GM21529 (cell line): ENCODE results near the gene RFC5.
"Not testable (repeated sequence)": the region's sequence is repeated elsewhere in the genome, so short reads cannot be mapped to it uniquely, and the experiment has no call there.

Experiments
- ATAC-seq: cut with Tn5 transposase; IDR thresholded peaks from one replicate; pipeline ENCODE4 v1.9.1; 2021; ENCODE audit not compliant: unreplicated experiment

The RFC5 gene

GRCh38 chr12:118015306-118015705 is 1.2 kb upstream of the RFC5 start:
- ATAC-seq = no peak

- no peak for ATAC-seq
These were observed 559 bp upstream of the RFC5 start for GRCh38 chr12:118015944-118016343.

- ATAC-seq = no peak
These were observed 1.4 kb downstream of the RFC5 start for GRCh38 chr12:118017926-118018325.

GRCh38 chr12:118020036-118020435 is 3.5 kb downstream of the RFC5 start:
- no peak for ATAC-seq

GRCh38 chr12:118022097-118022727 is 5.7 kb downstream of the RFC5 start:
- ATAC-seq = not testable (repeated sequence)

- ATAC-seq = no peak
These were observed 6.2 kb downstream of the RFC5 start for GRCh38 chr12:118022728-118023109.

- ATAC-seq = no peak
These were observed 6.9 kb downstream of the RFC5 start for GRCh38 chr12:118023301-118023860.

- ATAC-seq = no peak
These were observed 8.7 kb downstream of the RFC5 start for GRCh38 chr12:118025168-118025567.

GRCh38 chr12:118029166-118029565 is 12.7 kb downstream of the RFC5 start:
- no peak for ATAC-seq

- no peak for ATAC-seq
These were observed 15.7 kb downstream of the RFC5 start for GRCh38 chr12:118032188-118032587.

- ATAC-seq = no peak
These were observed 16.8 kb downstream of the RFC5 start for GRCh38 chr12:118033323-118033722.

GRCh38 chr12:118033902-118034301 is 17.4 kb downstream of the RFC5 start:
- no peak for ATAC-seq

- ATAC-seq = no peak
These were observed 18.1 kb downstream of the RFC5 start for GRCh38 chr12:118034429-118035189.

GRCh38 chr12:118035190-118036041 is 18.9 kb downstream of the RFC5 start:
- ATAC-seq = peak; percentile 84

GRCh38 chr12:118036672-118037411 is 20.3 kb downstream of the RFC5 start:
- ATAC-seq = no peak

- ATAC-seq = no peak
These were observed 21.6 kb downstream of the RFC5 start for GRCh38 chr12:118038137-118038536.

- no peak for ATAC-seq
These were observed 25.6 kb downstream of the RFC5 start for GRCh38 chr12:118042091-118042490.

GRCh38 chr12:118044075-118044474 is 27.6 kb downstream of the RFC5 start:
- ATAC-seq = no peak

- no peak for ATAC-seq
These were observed 28.1 kb downstream of the RFC5 start for GRCh38 chr12:118044577-118044976.

- ATAC-seq = no peak
These were observed 29.9 kb downstream of the RFC5 start for GRCh38 chr12:118046430-118046829.
